SW480 (cell line): ENCODE data around the gene SSH2.
"Not testable (repeated sequence)": the region's sequence is repeated elsewhere in the genome, so short reads cannot be mapped to it uniquely, and the experiment has no call there.

Experiments used
- DNase-seq: peaks from one replicate; pipeline ENCODE4 v3.0.0-alpha.2; 2016; ENCODE audit warnings: low spot score

SSH2 gene

DNA sequence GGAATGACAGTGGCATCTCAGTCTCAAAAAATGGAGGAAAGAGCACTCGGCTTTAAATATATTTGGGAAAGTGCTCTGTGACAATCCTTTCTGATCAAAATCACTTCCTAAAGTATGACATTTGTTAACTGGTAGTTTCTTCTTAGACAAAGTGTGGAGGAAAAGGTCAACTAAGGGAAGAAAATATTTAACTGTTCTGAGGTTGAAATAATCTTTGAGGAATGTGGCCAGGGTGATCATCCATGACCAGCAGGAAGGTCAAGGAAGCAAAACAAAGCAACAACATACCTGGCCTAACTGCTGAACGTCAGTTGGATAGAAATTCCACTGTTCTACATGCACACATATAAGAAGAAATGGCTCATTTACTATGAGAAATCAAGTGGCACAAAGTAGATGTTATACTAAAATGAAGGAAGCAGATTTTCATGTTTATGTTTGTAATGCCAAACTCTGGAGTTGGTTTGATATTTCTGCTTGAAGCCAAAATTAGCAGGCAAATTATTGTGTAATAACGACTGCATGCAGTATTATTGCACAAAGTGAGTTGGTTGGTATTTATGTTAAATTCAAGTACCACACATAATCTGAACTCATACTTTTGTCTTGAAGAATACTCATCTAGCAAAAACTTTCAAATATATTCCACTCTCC is 220.0 kb downstream of the SSH2 start:
- no peak for DNase-seq

DNA sequence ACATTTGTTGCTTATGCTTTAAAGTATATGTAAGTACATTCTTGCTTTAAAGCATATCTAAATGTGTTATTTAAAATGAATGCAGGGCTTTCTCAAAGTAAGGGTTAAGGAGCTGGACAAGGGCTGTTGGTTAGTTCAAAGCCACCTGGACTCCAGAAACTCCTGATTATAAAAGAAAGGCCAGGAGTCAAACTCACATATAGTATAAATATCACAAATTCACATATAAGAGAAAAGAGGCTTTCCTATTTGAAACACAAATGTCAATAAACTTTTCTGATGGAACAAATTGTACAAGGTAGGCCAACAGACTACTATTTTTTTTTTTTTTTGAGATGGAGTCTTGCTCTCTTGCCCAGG is 222.8 kb downstream of the SSH2 start:
- no peak for DNase-seq

GRCh38 chr17:29706045-29706431 is 224.0 kb downstream of the SSH2 start:
- DNase-seq, result no peak

- no peak for DNase-seq
These were observed 224.6 kb downstream of the SSH2 start for GRCh38 chr17:29705386-29705785.

- no peak for DNase-seq
These were observed 230.7 kb downstream of the SSH2 start for GRCh38 chr17:29699283-29699682.

GRCh38 chr17:29698837-29699236 is 231.2 kb downstream of the SSH2 start:
- no peak for DNase-seq

GRCh38 chr17:29698019-29698777 is 231.8 kb downstream of the SSH2 start:
- DNase-seq, result no peak

DNA sequence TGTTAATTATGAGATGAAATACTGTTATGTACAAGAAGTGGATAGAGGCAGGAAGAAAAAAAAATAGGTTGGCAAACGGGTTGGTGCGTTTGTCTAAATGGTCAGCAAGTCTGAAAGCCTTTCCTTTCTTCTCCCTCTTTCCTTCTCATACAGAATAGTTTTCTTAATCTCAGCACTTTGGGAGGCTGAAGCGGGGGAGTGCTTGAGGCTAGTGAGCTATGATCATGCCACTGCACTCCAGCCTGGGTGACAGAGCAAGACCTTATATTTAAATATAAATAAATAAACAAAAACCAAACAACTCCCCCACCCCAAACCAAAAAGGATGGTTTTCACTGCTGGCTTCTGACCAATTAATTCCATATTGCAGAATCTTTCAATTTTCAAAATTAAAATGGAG is 232.7 kb downstream of the SSH2 start:
- no peak for DNase-seq

DNA sequence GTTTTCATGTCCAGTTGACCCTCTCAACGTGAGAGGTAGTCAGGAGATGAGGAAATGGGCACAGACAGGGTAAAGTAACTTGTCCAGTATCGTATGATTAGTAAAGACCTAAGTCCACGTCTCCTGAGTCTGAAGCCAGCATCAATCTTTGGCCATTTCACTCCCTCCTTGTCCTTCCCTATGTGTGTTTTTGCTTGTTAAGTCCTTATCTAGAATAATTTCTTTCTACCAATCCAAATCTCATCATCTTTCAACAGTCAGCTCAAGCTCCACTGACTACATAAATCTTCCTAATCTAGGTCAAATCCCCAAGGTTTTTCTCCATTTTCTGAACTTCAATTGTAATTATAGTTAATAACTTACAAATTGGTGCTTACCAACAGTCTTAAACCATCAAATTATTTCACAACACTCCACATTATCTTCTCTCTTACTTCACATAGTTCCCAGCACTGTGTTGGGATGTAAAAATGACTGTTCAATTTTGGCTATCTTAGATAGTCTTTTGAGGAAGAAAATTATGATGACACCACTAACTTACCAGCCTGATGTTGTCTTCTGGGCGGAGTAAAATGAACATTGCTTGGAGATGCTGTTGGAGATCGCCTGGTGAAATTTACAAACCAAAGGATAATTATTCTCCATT is 235.0 kb downstream of the SSH2 start:
- no peak for DNase-seq

DNA sequence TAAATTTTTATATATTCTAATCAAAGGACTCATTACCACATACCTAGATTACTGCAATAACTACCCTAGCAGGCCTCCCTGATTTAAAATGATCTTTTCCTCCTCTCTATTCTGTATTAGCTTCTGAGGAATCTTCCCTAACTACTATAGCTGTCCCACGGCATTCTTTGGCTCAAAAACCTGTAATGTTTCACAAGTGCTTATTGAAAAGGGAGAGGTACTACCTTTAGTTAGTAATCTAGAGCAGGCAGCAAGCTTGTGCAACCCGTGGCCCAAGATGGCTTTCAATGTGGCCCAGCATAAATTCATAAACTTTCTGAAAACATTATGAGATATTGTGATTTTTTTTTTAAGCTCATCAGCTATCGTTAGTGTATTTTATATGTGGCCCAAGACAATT is 236.3 kb downstream of the SSH2 start:
- DNase-seq, result no peak

DNA sequence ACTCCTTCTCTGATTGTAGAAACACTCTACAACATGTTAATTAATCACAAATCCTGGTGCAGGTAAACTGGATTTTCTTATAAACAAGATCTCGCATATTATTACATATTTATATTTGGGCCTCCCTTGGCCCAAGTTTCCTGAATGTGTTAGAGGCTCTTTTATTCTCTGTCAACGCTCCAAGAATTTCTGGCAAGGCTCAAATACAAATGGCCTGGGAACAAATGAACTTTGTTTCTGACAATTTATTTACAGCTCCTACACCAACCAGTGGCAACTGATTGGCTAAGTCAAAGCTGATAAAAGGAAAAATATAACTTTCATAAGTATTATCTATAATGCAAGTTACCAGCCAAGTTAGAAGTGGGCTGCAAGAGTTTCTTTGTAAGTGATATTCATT is 242.4 kb downstream of the SSH2 start:
- DNase-seq, result no peak

DNA sequence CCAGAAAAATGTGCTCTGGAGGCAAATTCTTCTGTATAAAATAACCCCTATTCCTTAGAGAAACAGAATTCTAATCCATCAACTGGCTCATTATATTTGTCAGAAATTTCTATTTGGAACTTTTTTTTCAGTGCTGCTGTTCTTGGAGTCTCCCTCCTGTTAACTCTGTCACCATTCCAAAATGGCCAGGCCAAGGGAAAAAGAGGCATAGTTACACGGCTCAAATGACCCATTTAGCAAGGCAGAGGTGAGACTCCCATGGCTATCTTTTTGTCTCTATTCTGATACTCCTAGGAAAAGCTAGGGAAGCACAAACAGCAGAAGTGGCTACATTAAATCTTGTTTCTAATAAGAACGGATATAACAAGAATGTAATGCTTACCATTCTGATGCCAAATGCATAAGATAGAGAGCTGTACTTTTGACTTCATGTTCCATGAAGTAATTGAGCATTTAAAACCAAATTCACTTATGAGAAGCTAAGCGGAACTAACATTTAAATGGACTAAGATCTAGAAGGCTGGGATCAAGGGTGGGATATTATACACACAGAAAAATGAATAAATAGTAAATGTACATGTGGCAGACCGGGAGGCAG is 242.9 kb downstream of the SSH2 start:
- DNase-seq, result no peak

DNA sequence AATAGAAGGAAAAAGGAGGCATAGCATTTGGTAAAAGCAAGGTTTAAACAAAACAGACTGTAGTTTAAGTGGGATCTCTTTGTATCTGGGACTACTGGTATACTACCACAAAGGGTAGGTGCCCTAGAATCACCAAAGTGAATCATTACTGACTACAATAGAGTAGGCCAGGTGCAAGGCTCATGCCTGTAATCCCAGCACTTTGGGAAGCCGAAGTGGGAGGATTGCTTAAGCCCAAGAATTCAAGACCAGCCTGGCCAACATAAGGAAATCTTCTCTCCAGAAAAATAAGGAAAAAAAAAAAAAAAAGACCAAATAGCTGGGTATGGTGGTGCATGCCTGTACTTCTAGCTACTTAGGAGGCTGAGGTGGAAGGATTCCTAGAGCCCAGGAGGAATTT is 246.5 kb downstream of the SSH2 start:
- no peak for DNase-seq

DNA sequence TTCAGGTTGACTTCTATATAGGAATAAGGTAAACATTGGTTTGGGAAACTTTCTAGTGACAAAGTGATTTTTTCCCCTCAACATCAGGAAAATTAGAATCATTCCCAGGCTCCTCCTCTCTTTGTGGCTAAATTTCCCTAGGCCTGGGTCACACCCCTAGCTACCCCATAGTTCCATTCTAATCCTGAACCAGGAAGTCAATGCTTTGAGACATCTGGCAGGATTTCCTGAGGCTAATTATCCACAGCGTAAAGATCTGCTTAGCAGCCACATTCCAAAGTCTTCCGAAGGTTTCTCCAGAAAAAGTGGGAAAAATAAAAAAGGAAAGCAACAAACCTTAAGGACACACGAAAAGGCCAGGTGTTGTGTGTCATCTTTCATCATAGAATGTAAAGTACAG is 247.0 kb downstream of the SSH2 start:
- no peak for DNase-seq

GRCh38 chr17:29682054-29682453 is 248.0 kb downstream of the SSH2 start:
- no peak for DNase-seq

GRCh38 chr17:29677824-29678223 is 252.2 kb downstream of the SSH2 start:
- no peak for DNase-seq

DNA sequence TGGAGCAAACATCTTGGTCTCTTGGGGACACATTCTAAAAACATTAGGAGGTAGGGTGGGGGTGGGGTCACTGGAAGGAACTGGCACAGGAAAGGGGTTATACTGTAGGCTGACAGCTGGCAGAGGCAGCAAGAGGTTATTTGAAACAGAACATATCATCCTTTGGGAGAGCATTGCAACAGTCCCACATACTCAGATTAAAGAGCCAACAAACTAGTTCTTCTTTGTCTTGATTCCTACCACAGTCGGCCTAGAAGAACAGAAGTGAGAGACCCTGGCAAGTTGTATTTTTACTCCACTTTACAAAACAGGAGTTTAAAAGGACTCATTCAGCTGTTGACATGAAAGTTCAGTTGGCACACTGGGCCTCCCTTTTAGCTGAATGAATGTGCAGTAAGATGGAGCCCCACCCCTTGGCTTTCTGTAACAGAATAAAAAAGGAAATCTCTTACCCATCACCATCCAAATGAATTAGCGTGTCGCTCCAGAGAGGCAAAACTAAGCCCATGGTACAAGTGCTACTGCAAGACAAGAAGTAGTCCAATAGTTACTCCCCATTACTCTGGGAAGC is 252.7 kb downstream of the SSH2 start:
- DNase-seq, result no peak

GRCh38 chr17:29675961-29676360 is 254.1 kb downstream of the SSH2 start:
- not testable (repeated sequence) for DNase-seq

- DNase-seq, result no peak
These were observed 255.7 kb downstream of the SSH2 start for GRCh38 chr17:29674281-29674680.

DNA sequence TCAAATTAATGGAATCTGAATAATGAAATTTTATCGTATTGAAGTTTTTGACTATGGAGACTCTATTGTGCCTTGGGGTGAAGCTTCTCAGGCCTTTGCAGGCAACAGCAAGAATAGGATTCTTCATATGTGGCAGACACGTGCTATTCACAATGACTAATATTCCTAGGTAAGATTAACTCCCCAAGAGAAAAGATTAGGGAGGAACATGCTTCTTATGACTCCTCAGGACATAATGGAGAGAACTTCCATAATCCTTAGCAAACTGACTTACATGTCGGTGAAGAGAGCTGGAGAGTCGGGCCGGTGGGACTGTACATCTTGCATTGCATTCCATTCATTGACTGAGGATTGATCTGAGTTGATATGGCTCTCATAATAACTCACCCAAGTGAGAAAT is 258.4 kb downstream of the SSH2 start:
- no peak for DNase-seq

DNA sequence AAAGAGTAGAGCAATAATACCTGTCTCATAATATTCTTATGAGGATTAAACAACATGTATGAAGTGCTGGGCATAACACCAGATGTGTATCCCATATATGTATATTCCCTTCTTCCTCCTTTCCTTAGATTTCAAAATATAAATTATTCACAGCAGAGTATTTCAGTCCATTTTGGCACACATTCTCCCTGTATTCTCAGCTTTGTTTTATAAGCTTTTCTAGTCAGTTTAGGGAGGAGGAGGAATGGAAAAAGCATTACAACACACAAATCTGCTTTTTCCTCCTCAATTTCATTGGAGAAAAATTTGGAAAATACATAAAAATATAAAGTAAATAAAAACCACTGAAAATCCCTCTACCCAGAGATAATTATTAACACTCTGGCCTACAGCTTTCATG is 260.8 kb downstream of the SSH2 start:
- DNase-seq, result no peak

DNA sequence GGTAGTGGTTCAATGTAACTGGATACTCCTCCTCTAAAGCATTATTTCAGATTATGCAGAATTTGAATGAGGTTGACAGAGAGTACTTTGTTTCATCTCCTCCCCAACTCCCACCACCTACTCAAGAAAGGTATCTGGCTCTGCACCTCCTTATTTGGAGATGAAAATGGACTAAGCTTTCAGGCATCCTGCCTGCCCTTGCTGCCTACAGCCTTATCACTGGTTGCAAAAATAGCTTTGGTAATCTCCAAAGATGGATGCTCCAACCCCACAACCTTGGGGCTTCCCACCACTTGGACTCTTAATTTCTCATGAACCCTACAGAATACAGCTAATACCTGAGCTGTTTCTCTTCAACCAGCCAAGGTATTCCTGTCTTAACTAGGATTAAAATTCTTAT is 262.1 kb downstream of the SSH2 start:
- no peak for DNase-seq

GRCh38 chr17:29665481-29665810 is 264.6 kb downstream of the SSH2 start:
- no peak for DNase-seq
